BJ (cell line): ENCODE results near the gene FAAP20. TPM values are rescaled to one million over a fixed set of nuclear protein-coding genes. Genes with fewer than 3 reads are reported as not detected.

Experiments
- CTCF ChIA-PET: fragments of 350-600 bp; formaldehyde crosslinking; extraction: SDS; loops from one replicate; lab custom pipeline; 2021; ENCODE audit warnings: antibody characterized with exemption, inconsistent platforms; lab: Yijun Ruan, JAX
- POLR2A ChIA-PET: fragments of 300-600 bp; sonication (Branson Sonifier 250); formaldehyde crosslinking; extraction: SDS; loops from one replicate; lab custom pipeline; 2021; ENCODE audit warnings: antibody characterized with exemption; lab: Charles Lee
- DNase-seq: peaks from one replicate; pipeline ENCODE4 v3.0.0-alpha.2; 2011; ENCODE audit warnings: low read depth
- H3K27me3 ChIP-seq: 2 replicates; pipeline ENCODE4 v1.6.0; 2011; ENCODE audit warnings: low read length; ENCODE audit not compliant: control insufficient read depth, insufficient read depth
- H3K36me3 ChIP-seq: 2 replicates; pipeline ENCODE4 v1.5.1; 2011; ENCODE audit warnings: low read length; ENCODE audit not compliant: control insufficient read depth, insufficient read depth
- H3K4me3 ChIP-seq: 2 replicates; pipeline ENCODE4 v1.5.1; 2011; ENCODE audit warnings: low read depth, mild to moderate bottlenecking, control low read depth, low read length
- polyA plus RNA-seq: library from polyadenylated mRNA; depleted of rRNA; stranded (reverse); fragments of >200 nt; gene quantifications from 2 replicates; pipeline ENCODE4 v1.2.3, GENCODE V29; 2011
- TF ChIP-seq, protein P1 (sequence below): IDR thresholded peaks from 2 replicates; pipeline ENCODE4 v1.5.1; 2011; ENCODE audit warnings: low read depth, mild to moderate bottlenecking, control low read depth, inconsistent platforms, low read length, moderate library complexity; ENCODE audit not compliant: insufficient read depth

Gene FAAP20
- polyA plus RNA-seq, 1 experiment, result 18.7 TPM

- H3K27me3 ChIP-seq, result no peaks in the 10 kb centered on the region
- no peak for DNase-seq
- TF ChIP-seq, protein P1, sequence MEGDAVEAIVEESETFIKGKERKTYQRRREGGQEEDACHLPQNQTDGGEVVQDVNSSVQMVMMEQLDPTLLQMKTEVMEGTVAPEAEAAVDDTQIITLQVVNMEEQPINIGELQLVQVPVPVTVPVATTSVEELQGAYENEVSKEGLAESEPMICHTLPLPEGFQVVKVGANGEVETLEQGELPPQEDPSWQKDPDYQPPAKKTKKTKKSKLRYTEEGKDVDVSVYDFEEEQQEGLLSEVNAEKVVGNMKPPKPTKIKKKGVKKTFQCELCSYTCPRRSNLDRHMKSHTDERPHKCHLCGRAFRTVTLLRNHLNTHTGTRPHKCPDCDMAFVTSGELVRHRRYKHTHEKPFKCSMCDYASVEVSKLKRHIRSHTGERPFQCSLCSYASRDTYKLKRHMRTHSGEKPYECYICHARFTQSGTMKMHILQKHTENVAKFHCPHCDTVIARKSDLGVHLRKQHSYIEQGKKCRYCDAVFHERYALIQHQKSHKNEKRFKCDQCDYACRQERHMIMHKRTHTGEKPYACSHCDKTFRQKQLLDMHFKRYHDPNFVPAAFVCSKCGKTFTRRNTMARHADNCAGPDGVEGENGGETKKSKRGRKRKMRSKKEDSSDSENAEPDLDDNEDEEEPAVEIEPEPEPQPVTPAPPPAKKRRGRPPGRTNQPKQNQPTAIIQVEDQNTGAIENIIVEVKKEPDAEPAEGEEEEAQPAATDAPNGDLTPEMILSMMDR, result no peak
- POLR2A ChIA-PET, result no interaction called here
- H3K4me3 ChIP-seq, result no peak overlapping the region
- CTCF ChIA-PET, result interaction anchor here (0.7 to 4.3 kb wide), 6 partner anchors 11 to 179 kb away, joined by 3 to 28 read pairs (median 10); partner anchors contain the start of gene FAAP20
- H3K36me3 ChIP-seq, result peaks cover 1% of the 10 kb centered on the region; the same call in 1 of the 2 replicates
Observed at GRCh38 chr1:2210084-2210653, 15.6 kb upstream of the FAAP20 start.

DNA sequence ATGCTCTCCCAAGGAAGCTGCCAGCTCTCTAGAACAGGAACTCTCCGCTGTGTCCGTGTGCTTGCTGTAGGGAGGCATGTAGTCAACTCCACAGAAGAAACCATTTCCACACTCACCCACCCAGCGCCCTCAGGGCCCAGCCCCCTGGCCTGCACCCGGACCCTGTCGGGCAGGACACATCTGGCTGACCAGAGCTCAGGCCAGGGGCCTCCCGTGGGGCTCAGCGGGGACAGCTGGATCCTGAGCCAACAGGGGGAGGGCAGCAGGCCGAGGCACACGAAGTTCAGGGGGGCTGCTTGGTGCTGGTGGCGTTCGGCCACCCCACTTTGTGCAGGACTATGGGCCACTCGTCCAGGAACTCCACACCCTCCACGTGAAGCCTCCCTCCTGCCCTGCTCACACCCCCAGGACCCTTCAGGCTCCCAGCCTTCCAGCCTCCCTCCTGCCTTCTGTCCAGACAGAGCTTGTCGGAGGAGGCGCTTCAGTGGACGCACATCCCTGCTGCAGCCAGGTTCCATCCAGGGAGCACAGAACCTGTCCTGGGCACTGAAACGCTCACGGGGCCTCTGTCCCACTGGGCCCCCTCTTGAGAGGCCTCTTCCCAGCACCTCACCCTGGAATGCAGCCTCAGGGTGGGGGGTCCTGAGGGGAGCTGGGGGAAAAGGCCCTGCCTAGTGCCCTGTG is 15.0 kb upstream of the FAAP20 start:
- H3K36me3 ChIP-seq, result peaks cover 1% of the 10 kb centered on the region; the same call in 1 of the 2 replicates
- ChIA-PET POLR2A (interaction anchor here (1.3 kb wide), 1 partner anchor 18 kb away, joined by 3 read pairs; no protein-coding TSS in a partner anchor), CTCF (interaction anchor here (1.0 to 4.3 kb wide), 7 partner anchors 10 to 180 kb away, joined by 3 to 28 read pairs (median 10); partner anchors contain the start of genes FAAP20 and SKI)
- no peak for DNase-seq
- H3K27me3 ChIP-seq, result no peaks in the 10 kb centered on the region
- no peak overlapping the region for H3K4me3 ChIP-seq
- TF ChIP-seq, protein P1, result no peak

GRCh38 chr1:2208309-2209239 is 14.0 kb upstream of the FAAP20 start:
- H3K4me3 ChIP-seq, result no peak overlapping the region
- CTCF ChIA-PET, result interaction anchor here (0.9 to 4.3 kb wide), 7 partner anchors 9 to 340 kb away, joined by 3 to 28 read pairs (median 10); partner anchors contain the start of genes FAAP20 and SKI
- H3K36me3 ChIP-seq, result peaks cover 1% of the 10 kb centered on the region; the same call in 1 of the 2 replicates
- POLR2A ChIA-PET, result interaction anchor here (1.3 kb wide), 1 partner anchor 19 kb away, joined by 3 read pairs; no protein-coding TSS in a partner anchor
- H3K27me3 ChIP-seq, result no peaks in the 10 kb centered on the region
- TF ChIP-seq, protein P1, result no peak
- peak; percentile 81 for DNase-seq

DNA sequence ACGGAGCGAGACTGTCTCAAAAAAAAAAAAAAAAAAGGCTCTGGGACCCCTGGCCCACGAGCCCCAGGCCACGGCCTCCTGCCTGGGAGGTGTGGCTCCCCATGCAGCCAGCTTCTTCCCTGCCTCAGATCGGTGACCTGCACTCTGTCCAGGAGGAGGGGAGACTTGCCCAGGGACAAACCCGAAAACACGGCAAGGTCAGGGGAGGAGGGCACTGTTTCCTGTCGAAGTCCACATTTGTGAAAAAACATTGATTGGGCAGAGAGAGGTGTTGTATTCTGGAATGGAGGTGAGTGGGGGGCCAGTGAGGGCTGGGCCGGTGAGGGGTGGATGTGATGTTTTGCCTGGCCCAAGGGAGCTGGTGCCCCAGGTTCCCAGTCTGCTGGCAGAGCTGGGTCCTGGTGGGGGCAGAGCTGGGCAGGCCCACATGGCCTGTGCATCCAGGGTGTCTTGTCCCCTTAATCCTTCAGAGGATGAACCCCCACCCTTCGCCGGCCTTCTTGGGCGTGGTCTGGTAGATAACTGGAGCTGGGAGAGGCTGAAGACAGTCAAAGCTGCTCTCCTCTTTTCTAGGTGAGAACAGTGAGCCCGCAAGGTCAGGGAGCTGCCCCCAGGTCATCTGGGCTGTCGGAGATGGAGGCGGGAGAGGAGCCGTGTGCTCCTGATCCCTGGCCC is 12.4 kb upstream of the FAAP20 start:
- CTCF ChIA-PET, result interaction anchor here (0.7 to 4.3 kb wide), 5 partner anchors 12 to 175 kb away, joined by 3 to 28 read pairs (median 5); partner anchors contain the start of gene FAAP20
- H3K27me3 ChIP-seq, result no peaks in the 10 kb centered on the region
- peak overlapping the region; percentile 13; the same call in 1 of the 2 replicates for H3K4me3 ChIP-seq
- peaks cover 1% of the 10 kb centered on the region; the same call in 1 of the 2 replicates for H3K36me3 ChIP-seq
- TF ChIP-seq, protein P1, result no peak
- POLR2A ChIA-PET, result no interaction called here
- DNase-seq, result no peak
